ENCODE results near the gene PEAK3.
A peak's percentile ranks its signal among the peaks of the same experiment; 100 is the strongest.

Gene PEAK3

GRCh38 chr19:2315121-2315817 is 33.3 kb upstream of the PEAK3 start:
- DNase-seq, result no peak

GRCh38 chr19:2312820-2313501 is 31.0 kb upstream of the PEAK3 start:
- no peak for DNase-seq

- no peak for DNase-seq
These were observed 29.1 kb upstream of the PEAK3 start for GRCh38 chr19:2311093-2311492.

GRCh38 chr19:2309734-2310362 is 27.9 kb upstream of the PEAK3 start:
- no peak for DNase-seq

- DNase-seq, result no peak
These were observed 26.2 kb upstream of the PEAK3 start, which contains the start of gene LINGO3 for GRCh38 chr19:2308114-2308556. Gene LINGO3 (minus strand): TSS chr19:2308154. CDS start chr19:2291776, 16,378 bp downstream.

GRCh38 chr19:2307518-2308012 is 25.6 kb upstream of the PEAK3 start:
- DNase-seq, result no peak

GRCh38 chr19:2306971-2307370 is 25.0 kb upstream of the PEAK3 start:
- DNase-seq, result no peak

GRCh38 chr19:2306281-2306806 is 24.4 kb upstream of the PEAK3 start:
- DNase-seq, result no peak

GRCh38 chr19:2305452-2306280 is 23.7 kb upstream of the PEAK3 start:
- DNase-seq, result no peak

- DNase-seq, result no peak
These were observed 21.3 kb upstream of the PEAK3 start for GRCh38 chr19:2303211-2303798.

- DNase-seq, result peak in 1 of 2 donors; percentile 59
These were observed 20.6 kb upstream of the PEAK3 start for GRCh38 chr19:2302319-2303210.

GRCh38 chr19:2300533-2300932 is 18.6 kb upstream of the PEAK3 start:
- DNase-seq, result no peak

- no peak for DNase-seq
These were observed 14.2 kb upstream of the PEAK3 start for GRCh38 chr19:2296141-2296540.

GRCh38 chr19:2294687-2295335 is 12.8 kb upstream of the PEAK3 start:
- DNase-seq, result no peak

- no peak for DNase-seq
These were observed 9.3 kb upstream of the PEAK3 start for GRCh38 chr19:2291185-2291751.

- no peak for DNase-seq
These were observed 8.6 kb upstream of the PEAK3 start for GRCh38 chr19:2290441-2291184.

GRCh38 chr19:2289714-2290435 is 7.9 kb upstream of the PEAK3 start:
- peak; percentile 60 to 67 for DNase-seq

- no peak for DNase-seq
These were observed 7.1 kb upstream of the PEAK3 start for GRCh38 chr19:2288818-2289713.

Measured in CD4-positive, alpha-beta T cell treated with Interferon alpha-2 for 1 hour (primary cell).